Occipital lobe (tissue), 2 donors: ENCODE measurements around the gene TFRC. TPM values are rescaled to one million over a fixed set of nuclear protein-coding genes. Genes with fewer than 3 reads are reported as not detected.
"Not testable (repeated sequence)": the region's sequence is repeated elsewhere in the genome, so short reads cannot be mapped to it uniquely, and the experiment has no call there.

Experiments used
- DNase-seq: peaks from one replicate; lab custom pipeline; 2025; lab: John Stamatoyannopoulos, UW
- total RNA-seq: library from RNA; depleted of rRNA; stranded (reverse); fragments of >200 nt; gene quantifications from one replicate; pipeline ENCODE4 v1.2.3, GENCODE V29; 2014

Gene TFRC
- total RNA-seq, 1 donor from 2014 or later: 113 TPM

DNA sequence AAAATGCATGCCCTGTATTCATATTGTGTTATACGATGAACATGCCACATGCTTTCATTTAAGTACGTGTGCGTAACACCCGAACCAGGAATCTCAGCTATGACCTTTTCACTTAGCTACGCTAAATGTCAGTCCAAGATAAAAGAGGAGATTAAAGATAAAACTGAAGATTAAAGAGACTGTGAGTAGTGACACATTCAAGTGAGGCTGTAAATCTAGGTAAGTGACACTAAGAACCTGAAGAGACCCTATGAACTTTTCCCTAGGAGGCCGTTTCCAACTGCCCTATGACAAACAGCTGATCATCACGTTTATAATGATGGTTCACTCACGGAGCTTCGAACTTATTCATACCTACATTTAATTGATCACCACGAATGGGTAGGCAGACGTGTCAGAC is 32.2 kb downstream of the TFRC start:
- DNase-seq: no peak

DNA sequence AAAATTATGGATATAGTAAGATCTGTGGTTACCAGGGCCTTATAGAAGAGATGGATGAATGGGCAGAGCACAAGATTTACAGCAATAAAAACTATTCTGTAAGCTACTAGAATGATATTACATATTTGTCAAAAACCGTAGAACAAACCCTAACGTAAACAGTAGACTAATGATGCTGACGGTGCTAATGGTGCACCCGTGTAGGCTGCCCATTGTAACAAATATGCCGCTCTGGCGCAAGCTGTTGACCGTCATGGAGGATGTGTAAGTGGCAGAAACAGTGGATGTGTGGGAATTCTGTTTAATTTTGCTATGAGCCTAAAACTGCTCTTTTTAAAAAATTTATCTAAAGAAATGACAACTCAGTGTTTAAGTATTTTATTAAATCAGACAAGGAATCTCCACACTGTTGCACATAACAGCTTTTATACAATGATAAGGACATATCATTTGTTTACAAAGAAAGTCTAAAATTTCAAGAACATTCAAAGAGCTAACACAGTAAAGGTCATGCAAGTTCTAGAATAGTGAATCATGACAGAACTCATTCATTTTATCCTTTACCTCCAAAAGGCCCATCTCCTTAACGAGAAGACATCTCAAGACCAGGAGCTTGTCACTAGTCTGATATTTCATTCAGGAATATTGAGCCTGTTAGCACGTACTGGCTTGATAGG is 32.8 kb downstream of the TFRC start:
- DNase-seq: no peak

DNA sequence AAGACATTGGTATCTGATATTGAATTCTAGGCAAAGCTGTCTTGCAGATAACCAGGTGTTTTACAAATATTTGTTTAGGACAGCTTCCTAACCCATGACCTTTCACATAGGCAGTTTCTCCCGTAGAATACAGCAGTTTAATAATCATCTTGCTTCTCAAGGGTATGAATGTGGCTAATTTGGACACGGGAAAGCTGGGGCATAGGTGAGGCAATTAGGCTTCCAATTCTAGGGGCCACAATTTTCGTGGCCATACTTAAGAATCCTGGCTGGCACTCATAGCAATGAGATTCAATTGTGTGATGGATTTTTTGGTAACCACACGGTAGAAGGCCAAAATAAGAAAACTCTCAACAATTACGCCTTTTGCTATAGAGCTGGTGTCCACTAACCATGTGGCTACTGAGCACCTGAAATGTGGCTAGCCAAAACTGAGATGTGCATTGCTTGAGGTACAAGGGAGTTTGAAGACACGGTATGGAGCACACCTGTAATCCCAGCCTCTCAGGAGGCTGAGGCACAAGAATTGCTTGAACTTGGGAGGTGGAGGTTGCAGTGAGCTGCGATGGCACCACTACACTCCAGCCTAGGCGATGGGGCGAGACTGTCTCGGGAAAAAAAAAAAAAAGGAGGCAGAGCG is 34.4 kb downstream of the TFRC start:
- DNase-seq: no peak

DNA sequence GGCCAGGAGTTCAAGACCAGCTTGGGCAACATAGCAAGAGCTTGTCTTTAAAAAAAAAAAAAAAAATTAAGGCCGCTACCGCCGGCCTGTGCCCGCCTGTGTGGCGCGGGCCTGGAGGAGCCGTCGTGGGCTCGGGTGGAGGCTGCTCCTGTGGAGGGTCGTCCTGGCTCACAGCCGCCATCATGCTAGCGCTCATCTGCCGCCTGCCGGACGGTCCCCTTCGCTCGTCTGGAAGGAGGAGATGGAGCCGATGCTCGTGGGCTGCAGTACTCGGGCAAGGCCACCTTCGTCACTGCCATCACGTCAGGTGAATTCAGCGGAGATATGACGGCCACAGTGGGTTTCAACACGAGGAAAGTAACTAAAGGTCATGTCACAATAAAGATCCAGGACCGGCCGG is 37.4 kb downstream of the TFRC start:
- no peak for DNase-seq

DNA sequence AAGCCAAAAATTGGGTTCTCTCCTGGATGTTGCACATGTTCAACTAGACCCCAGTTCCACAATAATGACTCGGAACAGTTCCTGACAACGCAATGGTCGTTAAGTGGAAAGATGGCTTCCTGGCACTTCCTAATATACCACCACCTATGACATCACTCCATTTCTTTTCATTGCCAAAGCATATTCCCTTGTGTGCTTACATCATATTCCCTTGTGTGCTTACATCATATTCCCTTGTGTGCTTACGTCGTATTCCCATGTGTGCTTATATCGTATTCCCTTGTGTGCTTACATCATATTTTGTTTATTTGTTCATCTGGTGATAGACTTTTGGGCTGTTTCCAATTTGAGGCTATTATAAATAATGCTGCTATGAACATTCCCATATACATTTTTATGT is 39.2 kb downstream of the TFRC start:
- DNase-seq: no peak

DNA sequence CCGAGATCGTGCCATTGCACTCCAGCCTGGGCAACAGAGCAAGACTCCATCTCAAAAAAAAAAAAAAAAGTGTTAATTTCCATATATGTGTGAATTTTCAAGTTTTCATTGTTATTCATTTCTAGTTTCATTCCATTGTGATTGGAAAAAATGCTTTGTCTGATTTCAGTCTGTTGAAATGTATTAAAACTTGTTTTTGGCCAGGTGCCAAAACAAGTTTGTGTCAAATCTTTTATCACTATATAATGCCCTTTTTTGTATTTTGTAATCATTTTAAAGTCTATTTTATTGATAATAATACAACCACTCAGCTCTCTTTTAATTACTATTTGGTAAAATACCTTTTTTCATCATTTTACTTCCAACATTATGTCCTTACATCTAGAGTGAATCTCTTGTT is 42.5 kb downstream of the TFRC start:
- no peak for DNase-seq

DNA sequence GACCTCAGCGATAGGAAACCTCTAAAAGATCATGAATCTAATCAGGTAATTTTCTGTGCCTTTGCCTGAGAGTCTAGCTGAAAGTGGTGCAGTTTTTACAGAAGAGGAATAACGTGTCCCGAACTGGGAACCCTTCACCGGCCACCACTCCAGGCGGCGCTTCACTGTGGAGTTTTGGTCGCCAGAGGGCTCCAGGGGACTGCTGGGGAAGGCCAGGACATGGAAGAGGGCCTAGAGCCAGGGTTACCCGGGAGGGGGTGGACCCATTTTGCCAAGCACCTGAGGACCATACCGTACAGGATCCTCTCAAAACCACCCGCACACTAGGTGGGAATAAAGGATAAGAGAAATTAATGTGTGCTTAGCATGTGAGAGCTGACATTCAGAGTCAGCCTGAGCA is 55.8 kb downstream of the TFRC start:
- not testable (repeated sequence) for DNase-seq

DNA sequence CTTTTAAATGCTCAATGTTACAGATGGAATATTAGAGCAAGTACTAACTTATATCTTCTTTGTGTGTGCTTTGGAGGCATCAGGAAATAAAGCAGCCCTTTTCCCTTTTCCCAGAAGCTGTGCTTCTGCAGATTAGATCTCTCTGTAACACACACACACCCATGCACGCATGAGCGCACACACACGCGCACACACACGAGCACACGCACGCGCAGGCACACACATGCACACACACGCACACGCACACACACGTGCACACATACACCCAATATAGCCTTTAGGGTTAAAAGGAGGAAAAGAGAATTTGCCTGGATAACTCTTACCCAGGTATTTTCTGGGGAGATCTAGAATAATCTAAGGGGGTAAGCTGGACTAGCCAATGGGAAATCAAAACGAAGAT is 56.9 kb downstream of the TFRC start:
- DNase-seq: no peak

DNA sequence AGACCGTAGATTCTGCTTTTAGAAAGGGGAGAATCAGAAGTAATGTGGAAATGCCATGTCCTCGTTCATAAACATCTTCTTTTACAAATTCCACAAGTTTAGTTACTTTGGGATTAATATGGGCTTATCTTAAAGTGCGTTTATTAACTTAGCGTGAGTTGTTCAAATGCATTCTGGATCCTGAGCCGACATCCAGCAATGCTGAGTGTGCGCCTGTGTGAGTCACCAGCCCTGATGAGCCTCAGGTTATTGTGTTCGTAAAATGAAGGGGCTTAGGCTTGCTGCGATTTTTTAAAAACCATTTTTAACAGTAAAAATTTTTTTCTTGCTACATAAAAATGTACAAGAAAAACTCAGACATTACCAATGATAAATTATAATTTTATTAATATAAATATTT is 57.9 kb downstream of the TFRC start:
- no peak for DNase-seq

DNA sequence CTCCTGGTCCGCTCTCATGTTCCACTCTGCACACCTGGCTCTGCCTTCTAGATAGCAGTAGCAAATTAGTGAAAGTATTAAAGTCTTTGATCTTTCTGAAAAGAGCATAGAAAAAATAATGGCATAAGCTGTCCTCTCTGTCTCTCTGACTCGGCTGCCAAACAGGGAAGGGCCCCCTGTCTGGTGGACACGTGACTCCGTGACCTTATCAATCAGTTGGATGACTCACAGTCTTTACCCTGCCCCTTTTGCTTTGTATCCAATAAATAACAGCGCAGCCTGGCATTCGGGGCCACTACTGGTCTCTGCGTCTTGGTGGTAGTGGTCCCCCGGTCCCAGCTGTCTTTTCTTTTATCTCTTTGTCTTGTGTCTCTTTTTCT is 59.4 kb downstream of the TFRC start:
- DNase-seq: not testable (repeated sequence)

DNA sequence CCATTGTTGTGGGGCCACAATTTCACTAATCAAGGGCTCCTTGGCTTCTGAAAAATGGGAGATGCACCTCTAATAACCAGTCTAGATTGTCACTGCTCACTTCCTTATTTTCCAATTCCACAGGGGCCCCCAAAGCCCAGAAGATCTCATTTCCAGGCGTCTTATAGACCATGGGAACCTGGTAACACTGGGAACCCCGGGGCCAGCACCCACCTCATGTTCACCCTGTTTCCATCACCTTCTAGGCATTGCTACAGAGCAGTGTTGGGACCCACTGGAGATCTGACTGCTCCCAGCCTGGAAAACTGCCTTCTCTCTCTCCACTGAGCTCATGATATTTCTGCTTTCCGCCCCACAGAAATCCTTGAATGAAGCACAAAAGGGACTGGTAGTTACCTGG is 61.5 kb downstream of the TFRC start:
- DNase-seq: no peak

DNA sequence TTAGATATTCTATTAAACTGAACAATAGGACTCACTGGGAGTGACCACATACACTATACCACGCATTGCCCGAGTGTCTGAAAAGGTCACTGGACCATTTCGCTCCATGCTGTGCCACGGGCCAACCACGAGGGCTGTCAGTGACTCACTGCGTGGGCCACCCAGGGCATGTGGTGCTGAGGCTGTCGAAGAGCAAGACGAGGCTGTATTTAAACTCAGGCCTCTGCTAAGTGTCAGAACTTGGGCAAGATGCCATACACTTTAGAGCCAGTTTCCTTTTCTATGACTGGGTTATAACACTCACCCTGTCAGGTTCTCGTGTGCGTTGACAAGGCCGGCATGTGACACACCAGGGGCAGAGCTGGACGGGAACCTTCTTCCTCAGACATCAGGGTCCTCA is 62.3 kb downstream of the TFRC start:
- not testable (repeated sequence) for DNase-seq

DNA sequence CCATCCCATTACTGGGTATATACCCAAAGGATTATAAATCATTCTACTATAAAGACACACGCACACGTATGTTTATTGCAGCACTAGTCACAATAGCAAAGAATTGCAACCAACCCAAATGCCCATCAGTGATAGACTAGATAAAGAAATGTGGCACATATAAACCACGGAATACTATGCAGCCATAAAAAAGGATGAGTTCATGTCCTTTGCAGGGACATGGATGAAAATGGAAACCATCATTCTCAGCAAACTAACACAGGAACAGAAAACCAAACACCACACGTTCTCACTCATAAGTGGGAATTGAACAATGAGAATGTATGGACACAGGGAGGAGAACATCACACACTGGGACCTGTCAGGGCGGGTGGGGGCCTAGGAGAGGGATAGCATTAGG is 63.7 kb downstream of the TFRC start:
- not testable (repeated sequence) for DNase-seq

DNA sequence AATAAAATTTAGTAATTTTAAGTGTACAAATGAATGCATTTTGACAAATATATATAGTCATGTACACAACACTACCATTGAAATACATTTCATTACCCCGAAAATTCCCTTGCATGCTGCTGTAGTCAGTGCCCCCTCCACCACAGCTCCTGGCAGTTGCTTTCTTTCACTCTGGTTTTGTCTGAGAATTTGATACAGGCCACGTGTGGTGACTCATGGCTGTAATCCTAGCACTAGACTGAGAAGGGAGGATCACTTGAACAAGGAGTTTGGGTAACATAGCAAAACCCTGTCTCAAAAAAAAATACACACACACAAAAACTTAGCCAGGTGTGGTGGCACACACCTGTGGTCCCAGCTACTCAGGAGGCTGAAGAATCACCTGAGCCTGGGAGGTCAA is 65.4 kb downstream of the TFRC start:
- DNase-seq: no peak

DNA sequence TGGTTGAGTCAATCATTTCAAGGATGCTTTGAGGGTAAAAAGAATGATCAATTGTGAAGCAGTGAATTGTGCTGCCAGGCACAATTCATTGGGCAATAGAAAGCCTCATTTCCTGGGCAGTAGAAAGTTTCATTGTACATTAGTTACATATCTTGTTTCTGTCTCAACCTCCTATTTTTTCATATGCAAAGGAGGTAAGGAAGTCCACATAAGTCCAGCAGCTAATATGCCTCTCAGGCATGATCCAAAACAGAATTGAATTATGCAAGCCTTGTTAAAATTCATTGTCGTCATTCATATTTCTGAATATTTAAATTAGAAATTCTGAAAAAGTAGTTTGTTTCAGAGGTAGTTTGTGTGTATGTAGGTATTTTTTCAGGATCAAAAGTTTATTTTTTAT is 65.8 kb downstream of the TFRC start:
- no peak for DNase-seq

DNA sequence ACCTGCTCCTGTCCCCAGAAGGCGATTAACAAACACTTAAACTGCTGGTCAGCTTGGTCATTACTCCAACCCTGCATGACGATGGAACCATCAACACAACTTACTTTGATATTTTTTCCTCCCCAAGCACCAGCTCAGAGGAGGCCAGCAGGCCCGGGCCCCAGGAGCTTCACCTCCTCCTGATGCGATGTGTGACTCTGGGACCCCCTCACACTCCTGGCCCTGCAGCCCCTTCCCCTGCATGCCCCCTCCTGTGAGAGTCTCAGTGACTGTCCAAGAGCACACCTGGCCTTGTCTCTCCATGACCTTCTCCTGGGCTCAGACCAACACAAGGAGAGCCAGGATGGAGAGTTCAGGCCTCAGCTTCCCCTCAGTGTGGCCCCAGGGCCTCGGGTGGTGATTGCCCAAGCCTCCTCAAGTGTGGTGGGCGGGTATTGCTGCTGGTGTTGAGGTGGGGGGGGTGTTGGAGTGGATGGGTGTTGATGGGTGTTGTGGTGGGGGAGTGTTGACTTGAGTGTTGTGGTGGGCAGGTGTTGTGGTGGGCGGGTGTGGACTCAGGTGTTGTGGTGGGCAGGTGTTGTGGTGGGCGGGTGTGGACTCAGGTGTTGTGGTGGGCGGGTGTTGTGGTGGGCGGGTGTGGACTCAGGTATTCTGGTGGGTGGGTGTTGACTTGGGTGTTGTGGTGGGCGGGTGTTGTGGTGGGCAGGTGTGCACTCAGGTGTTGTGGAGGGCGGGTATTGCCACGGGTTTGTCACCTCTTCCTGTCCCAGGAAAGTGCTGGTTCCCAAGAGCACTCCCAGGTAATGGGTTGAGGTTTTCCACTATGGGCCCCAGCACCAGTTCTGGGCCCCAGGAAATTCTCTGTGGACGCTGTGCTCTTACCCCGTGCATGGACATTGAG is 68.1 kb downstream of the TFRC start:
- DNase-seq: no peak

DNA sequence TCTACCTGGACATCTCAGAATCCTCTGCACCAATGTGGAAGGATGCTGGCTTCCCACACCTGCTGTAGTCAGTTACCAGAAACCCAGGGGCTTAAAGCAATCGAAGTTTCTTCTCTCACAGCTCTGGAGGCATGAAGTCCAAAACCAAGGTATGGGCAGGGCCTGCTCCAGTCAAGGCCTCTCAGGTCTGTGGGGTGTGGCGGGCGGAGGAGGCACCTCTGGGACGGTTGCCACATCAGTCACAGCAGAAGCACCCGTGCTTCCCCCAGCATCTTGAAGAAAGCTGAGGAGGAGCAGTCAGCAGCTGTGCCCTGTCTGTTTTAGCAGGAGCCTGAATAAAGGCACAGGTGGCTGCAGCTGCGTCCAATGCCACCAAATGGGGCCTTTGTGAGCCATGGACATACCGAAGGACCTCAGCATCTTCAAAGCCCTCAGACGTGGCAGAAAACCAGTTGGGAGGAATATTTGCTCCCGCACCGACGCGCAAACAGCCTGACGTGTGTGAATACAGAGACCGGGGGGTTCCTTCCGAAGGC is 68.9 kb downstream of the TFRC start:
- no peak for DNase-seq

DNA sequence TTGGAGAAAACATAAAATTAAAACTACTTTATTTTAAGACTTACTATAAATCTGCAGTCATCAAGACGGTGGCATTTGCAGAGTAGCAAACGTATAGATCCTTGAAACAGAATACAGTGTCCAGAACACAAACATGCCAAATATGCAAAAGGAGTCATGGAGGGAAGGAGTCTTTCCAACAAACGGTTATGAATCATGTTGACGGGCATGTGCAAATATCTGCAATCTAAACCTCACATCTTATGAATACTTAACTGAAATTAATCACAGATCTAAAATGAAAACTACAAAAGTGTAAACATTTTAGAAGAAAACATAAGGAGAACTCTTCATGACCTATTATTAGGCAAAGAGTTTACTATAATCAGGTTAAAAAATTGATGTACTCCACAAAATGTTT is 69.4 kb downstream of the TFRC start:
- no peak for DNase-seq

DNA sequence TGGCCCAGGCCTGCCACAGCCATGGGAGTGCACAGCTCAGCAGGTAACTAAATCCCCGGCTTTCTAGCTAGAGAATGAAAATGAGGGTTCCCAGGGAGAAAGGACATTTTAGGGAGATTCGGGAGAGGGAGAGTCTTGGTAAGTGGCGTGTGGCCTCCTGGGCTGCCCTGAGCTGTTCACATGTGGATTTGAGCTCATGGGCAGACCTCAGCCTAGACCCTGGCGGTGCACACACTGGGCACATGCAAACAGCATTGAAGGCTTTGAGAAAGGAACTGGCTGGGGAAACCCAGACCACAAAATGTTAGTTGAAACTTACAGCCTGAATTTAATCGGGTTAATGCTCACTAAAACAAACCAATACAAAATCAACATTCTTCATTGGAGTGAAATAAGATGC is 72.4 kb downstream of the TFRC start:
- DNase-seq: no peak

DNA sequence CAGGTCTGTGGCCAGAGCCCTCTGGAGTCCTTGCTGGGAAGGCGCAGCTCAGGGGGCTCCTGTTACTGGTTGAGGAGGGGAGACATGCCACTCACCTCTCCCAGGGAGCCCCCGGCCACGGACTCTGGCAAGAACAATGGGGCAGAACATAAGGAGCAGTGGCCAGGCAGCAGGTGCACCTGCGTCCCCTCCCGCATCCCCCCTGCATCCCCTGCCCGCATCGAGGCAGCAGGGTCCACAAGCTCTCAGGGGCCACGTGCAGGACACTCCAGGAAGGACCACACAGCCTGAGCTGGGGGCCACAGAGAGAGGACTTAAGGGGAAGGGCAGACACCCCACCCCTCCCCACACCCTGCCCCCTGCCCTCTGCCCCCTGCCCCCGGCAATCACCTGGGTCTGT is 73.0 kb downstream of the TFRC start:
- DNase-seq: no peak

DNA sequence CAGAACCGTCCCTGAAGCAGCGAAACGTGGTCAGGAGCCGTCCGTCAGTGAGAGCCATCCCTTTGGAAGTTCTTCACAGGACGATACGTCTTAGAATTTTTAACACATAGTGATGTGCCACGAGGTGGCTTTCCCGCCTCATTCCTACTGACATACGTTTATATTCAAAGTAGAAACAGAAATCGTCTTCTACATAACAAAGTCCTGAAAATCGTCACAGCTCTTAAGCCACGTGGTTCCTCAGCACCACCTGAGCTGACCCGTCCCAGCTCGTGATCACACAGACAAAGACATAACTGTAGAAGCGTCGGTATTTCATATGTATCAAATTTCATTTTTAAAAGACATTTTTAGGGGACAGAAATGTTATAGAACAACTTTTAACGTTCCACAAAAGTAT is 73.5 kb downstream of the TFRC start:
- DNase-seq: no peak

DNA sequence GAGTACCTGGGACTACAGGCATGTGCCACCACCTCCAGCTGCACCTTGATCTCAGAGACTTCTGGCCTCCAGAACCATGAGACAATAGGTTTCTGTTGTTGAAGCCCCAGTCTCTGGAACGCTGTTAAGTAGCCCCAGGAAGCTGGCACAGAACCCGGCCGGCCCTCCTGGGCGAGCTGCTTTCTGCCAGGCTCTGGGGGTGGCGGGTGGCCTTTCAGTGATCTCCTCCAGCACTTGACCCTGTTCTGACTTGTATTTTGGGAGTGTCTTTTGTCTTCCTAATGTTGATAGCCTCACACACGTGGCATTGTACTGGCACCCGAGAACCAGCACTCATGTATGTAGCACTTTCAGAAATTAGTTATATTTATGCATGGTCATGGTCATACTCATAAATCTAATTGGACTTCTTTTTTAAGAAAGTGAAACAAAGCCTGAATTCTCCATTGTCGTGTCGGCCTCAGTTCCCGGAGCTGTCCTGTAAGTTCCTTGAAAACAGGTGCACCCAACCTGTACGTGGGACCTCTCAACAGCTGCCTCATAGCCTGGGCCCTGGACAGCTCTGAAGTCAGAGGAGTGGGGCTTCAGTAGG is 74.0 kb downstream of the TFRC start:
- DNase-seq: no peak
